Gastrocnemius medialis (tissue), 4 donors: ENCODE data around the gene YIF1A. TPM values are rescaled to one million over a fixed set of nuclear protein-coding genes. Genes with fewer than 3 reads are reported as not detected.

Experiments
- ATAC-seq, 2 donors: fragments of 150-250 bp; one replicate each; pipeline ENCODE4 v1.9.1; 2016
- DNase-seq, 2 donors: peaks; one replicate each; pipeline ENCODE4 v3.0.0-alpha.2; 2019
- H3K27ac ChIP-seq, 4 donors: fragments of 200-600 bp; sonication (generic); 1 replicate in 1 of 4; 2 replicates in 3 of 4; pipeline ENCODE4 v1.5.1; 2016 to 2018; ENCODE audit warnings: mild to moderate bottlenecking in 2 of 4, moderate library complexity in 1 of 4
- H3K27me3 ChIP-seq, 3 donors: fragments of 200-600 bp; sonication (generic) in 2 of 3; 1 replicate in 1 of 3; 2 replicates in 2 of 3; pipeline versions ENCODE4 v1.5.1 to v1.6.0; 2016 to 2019; ENCODE audit warnings: mild to moderate bottlenecking in 1 of 3, moderate library complexity in 1 of 3
- H3K36me3 ChIP-seq, 2 donors: fragments of 200-600 bp; sonication (generic) in 1 of 2; one replicate each; pipeline ENCODE4 v1.5.1; 2017 to 2018
- H3K4me1 ChIP-seq, 2 donors: fragments of 200-600 bp; sonication (generic) in 1 of 2; one replicate each; pipeline ENCODE4 v1.5.1; 2016 to 2017; ENCODE audit warnings: mild to moderate bottlenecking in 2 of 2
- H3K4me3 ChIP-seq, 4 donors: fragments of 200-600 bp; sonication (generic) in 3 of 4; 1 replicate in 1 of 4; 2 replicates in 3 of 4; pipeline ENCODE4 v1.5.1; 2016 to 2019; ENCODE audit warnings: mild to moderate bottlenecking in 2 of 4
- H3K9me3 ChIP-seq, 3 donors: fragments of 200-600 bp; sonication (generic) in 2 of 3; 1 replicate in 1 of 3; 2 replicates in 2 of 3; pipeline ENCODE4 v1.5.1; 2016 to 2019
- POLR2A ChIP-seq, 2 donors: fragments of 450-650 bp; IDR thresholded peaks; one replicate each; pipeline ENCODE4 v1.6.1; 2017; ENCODE audit warnings: antibody characterized with exemption in 2 of 2, mild to moderate bottlenecking in 2 of 2, moderate library complexity in 2 of 2
- in situ Hi-C, 4 donors: fragments of 200-750 bp; cut with MboI; loops; one replicate each; pipeline versions ENCODE4 v1.15.0 to v1.8.0; 2017; ENCODE audit warnings: low sequenced_read_pairs in 4 of 4
- intact Hi-C: fragments of 100-400 bp; cut with DNase I; formaldehyde crosslinking; loops from one replicate; pipeline ENCODE4 v1.15.1; 2023; ENCODE audit warnings: low total_unique reads
- total RNA-seq, 4 donors: library from RNA; depleted of rRNA; stranded (reverse); fragments of >200 nt; gene quantifications; one replicate each; pipeline versions ENCODE4 v1.1.0 to v1.2.3, GENCODE V29; 2016
- TF ChIP-seq, protein P1 (sequence below), 5 experiments: fragments of 450-650 bp in 3 of 5; fragments of 200-600 bp in 2 of 5; sonication (generic) in 2 of 5; IDR thresholded peaks in 4 of 5; conservative IDR thresholded peaks in 1 of 5; 1 replicate in 4 of 5; 2 replicates in 1 of 5; pipeline ENCODE4 v1.5.1; 2016 to 2019; ENCODE audit warnings: antibody characterized with exemption in 5 of 5, mild to moderate bottlenecking in 3 of 5, moderate library complexity in 3 of 5

YIF1A gene
- total RNA-seq, 4 donors from 2014 or later, result 106 to 137 (median 113) TPM

DNA sequence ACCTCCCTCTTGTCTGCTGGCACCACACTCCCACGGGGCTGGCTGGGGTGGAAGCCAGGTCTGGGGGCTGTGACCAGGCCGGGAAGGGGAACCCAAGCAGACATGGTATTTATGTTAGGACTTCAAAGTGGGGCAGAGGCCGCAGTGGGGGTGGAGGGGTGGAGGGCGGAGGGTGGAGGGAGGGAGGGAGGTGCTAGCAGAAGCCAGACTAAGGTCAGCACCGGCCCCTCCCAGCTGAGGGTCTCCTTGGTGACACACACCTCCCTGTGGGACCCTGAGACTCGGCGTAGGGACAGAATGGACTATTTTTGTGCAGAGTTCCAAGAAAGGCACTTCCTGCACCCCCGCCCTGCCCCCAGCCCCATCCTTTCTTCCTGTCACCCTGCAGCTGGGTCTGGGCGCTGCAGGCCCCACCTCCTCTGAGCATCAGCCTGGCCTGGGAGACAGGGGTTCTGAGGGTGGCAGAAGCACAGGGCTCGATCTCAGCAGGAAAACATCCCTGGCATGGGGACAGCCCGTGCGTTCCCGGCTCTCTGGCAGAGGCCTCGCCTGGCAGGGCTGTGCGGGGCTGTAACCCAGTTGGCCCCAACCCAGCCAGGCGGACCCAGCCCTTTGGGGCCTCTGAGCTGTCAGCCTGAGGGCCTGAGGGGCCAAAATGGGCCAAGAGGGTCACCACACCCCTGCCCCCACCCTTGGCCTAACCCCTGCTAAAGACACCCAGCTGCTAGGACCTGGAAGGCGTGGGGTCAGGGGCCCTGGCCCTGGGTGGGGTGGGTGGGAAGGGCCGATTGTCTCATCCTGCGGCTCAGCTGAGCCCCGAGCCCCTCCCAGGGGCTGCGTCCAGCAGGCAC lies 37.5 kb upstream of the YIF1A start:
- no peaks in the 10 kb centered on the region for H3K27me3 ChIP-seq
- intact Hi-C loops, result no loop called here
- no peaks in the 10 kb centered on the region for H3K9me3 ChIP-seq
- in situ Hi-C loops, result loop anchor here in 1 of 4 donors (5.0 kb wide), 1 partner anchor 61 kb away; no protein-coding TSS in a partner anchor
- peak in 1 of 2 donors; percentile 53 for DNase-seq
- H3K27ac ChIP-seq, result peak overlapping the region; percentile 59 to 68 (median 64)
- H3K36me3 ChIP-seq, result no peaks in the 10 kb centered on the region
- ATAC-seq, result peak; percentile 9 to 25
- TF ChIP-seq, protein P1, sequence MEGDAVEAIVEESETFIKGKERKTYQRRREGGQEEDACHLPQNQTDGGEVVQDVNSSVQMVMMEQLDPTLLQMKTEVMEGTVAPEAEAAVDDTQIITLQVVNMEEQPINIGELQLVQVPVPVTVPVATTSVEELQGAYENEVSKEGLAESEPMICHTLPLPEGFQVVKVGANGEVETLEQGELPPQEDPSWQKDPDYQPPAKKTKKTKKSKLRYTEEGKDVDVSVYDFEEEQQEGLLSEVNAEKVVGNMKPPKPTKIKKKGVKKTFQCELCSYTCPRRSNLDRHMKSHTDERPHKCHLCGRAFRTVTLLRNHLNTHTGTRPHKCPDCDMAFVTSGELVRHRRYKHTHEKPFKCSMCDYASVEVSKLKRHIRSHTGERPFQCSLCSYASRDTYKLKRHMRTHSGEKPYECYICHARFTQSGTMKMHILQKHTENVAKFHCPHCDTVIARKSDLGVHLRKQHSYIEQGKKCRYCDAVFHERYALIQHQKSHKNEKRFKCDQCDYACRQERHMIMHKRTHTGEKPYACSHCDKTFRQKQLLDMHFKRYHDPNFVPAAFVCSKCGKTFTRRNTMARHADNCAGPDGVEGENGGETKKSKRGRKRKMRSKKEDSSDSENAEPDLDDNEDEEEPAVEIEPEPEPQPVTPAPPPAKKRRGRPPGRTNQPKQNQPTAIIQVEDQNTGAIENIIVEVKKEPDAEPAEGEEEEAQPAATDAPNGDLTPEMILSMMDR (IDR thresholded peaks at IDR 0.05 in 4 of 5, conservative IDR thresholded peaks at IDR 0.05 in 1 of 5), result no peak
- no peak for TF ChIP-seq POLR2A (IDR thresholded peaks at IDR 0.05)
- no peak overlapping the region for H3K4me3 ChIP-seq
- peaks cover 12 to 24% of the 10 kb centered on the region in 2 donors for H3K4me1 ChIP-seq

DNA sequence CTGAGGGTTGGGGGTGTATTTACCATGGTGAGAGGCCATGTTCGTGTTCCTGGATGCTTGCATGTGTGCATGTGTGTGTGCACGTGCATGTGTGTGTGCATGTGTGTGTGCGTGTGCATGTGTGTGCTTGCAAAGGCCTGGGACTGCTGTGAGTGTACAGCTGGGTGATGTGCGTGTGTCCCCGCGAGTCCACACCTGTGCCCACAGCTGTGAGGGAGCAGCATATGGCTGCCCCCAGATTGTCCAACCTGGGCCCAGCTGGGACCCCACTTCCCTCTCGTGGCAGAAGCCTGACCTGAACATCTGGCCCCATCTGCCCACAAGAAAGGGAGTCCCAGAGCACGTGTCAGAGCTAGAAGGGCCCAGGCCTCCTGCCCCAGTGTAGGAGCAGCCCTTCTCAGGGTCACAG lies 36.3 kb upstream of the YIF1A start:
- TF ChIP-seq, protein P1 (IDR thresholded peaks at IDR 0.05 in 4 of 5, conservative IDR thresholded peaks at IDR 0.05 in 1 of 5), result no peak
- no peak for TF ChIP-seq POLR2A (IDR thresholded peaks at IDR 0.05)
- Histone ChIP-seq H3K4me3 (no peak overlapping the region), H3K9me3 (no peaks in the 10 kb centered on the region), H3K4me1 (peaks cover 12 to 24% of the 10 kb centered on the region in 2 donors), H3K27me3 (no peaks in the 10 kb centered on the region), H3K36me3 (no peaks in the 10 kb centered on the region), H3K27ac (peak overlapping the region in 2 of 4 donors; percentile 41 to 68)
- no peak for ATAC-seq
- intact Hi-C loops, result no loop called here
- in situ Hi-C loops, result loop anchor here in 1 of 4 donors (5.0 kb wide), 1 partner anchor 62 kb away; no protein-coding TSS in a partner anchor
- no peak for DNase-seq

DNA sequence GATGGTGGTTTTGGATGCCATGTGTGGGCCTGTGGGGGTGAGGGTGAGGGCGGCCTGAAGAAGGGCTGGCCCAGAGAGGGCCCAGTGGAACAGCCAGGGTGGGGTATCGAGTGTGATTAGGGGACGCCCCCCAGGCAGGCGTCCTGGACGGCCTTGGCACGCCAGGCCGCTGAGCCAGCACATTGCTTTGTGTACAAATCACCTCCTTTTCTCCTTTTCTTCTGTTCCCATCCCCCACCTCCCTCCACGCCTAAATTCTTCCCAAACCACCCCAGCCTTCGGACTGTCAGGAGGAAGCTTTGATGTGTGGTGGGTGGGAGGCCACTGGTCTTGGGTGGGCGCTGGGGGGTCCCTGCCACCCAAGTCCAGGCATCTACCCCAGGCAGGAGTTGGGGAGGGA lies 35.7 kb upstream of the YIF1A start:
- H3K4me1 ChIP-seq, result peaks cover 12 to 24% of the 10 kb centered on the region in 2 donors
- no peak overlapping the region for H3K4me3 ChIP-seq
- ATAC-seq (no peak), DNase-seq (no peak)
- H3K9me3 ChIP-seq, result no peaks in the 10 kb centered on the region
- intact Hi-C loops (no loop called here), in situ Hi-C loops (loop anchor here in 1 of 4 donors (5.0 kb wide), 1 partner anchor 63 kb away; no protein-coding TSS in a partner anchor)
- no peaks in the 10 kb centered on the region for H3K36me3 ChIP-seq
- no peak overlapping the region for H3K27ac ChIP-seq
- H3K27me3 ChIP-seq, result no peaks in the 10 kb centered on the region
- no peak for TF ChIP-seq POLR2A (IDR thresholded peaks at IDR 0.05)
- TF ChIP-seq, protein P1 (IDR thresholded peaks at IDR 0.05 in 4 of 5, conservative IDR thresholded peaks at IDR 0.05 in 1 of 5), result no peak

DNA sequence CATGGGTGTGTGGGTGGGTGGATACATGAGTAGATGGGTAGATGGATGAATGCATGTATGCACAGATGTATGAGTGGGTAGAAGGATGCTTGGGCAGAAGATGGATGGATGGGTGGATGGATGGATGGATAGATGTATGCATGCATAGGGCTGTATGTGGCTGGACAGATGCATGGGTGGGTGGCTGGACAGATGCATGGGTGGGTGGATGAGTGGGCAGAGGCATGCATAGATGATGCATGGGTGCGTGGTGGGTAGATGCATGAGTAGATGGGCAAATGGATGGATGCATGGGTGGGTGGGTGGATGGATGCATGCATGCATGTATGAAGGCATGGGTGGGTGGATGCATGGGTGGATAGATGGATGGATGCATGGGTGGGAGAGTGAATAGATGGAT lies 34.7 kb upstream of the YIF1A start:
- intact Hi-C loops, result no loop called here
- in situ Hi-C loops, result no loop called here
- no peak overlapping the region for H3K4me3 ChIP-seq
- no peak overlapping the region for H3K27ac ChIP-seq
- no peaks in the 10 kb centered on the region for H3K9me3 ChIP-seq
- DNase-seq (no peak), ATAC-seq (no peak)
- H3K36me3 ChIP-seq, result no peaks in the 10 kb centered on the region
- peaks cover 9 to 25% of the 10 kb centered on the region in 2 donors for H3K4me1 ChIP-seq
- no peak for TF ChIP-seq POLR2A (IDR thresholded peaks at IDR 0.05)
- TF ChIP-seq, protein P1 (IDR thresholded peaks at IDR 0.05 in 4 of 5, conservative IDR thresholded peaks at IDR 0.05 in 1 of 5), result no peak
- H3K27me3 ChIP-seq, result no peaks in the 10 kb centered on the region
